Upper lobe of left lung (tissue), 4 donors: ENCODE measurements around the gene ALG1.
"Not testable (repeated sequence)": the region's sequence is repeated elsewhere in the genome, so short reads cannot be mapped to it uniquely, and the experiment has no call there.

Source experiments
- POLR2AphosphoS5 ChIP-seq, 2 donors: sonication (generic); formaldehyde crosslinking; IDR thresholded peaks; one replicate each; pipeline ENCODE4 v1.5.1; 2017; ENCODE audit warnings: antibody characterized with exemption in 2 of 2
- TF ChIP-seq, protein P1 (sequence below), 6 experiments: fragments of 450-650 bp in 4 of 6; fragments of 200-600 bp in 2 of 6; sonication (generic) in 2 of 6; IDR thresholded peaks; one replicate each; pipeline ENCODE4 v1.5.1; 2016 to 2019; ENCODE audit warnings: antibody characterized with exemption in 6 of 6

DNA sequence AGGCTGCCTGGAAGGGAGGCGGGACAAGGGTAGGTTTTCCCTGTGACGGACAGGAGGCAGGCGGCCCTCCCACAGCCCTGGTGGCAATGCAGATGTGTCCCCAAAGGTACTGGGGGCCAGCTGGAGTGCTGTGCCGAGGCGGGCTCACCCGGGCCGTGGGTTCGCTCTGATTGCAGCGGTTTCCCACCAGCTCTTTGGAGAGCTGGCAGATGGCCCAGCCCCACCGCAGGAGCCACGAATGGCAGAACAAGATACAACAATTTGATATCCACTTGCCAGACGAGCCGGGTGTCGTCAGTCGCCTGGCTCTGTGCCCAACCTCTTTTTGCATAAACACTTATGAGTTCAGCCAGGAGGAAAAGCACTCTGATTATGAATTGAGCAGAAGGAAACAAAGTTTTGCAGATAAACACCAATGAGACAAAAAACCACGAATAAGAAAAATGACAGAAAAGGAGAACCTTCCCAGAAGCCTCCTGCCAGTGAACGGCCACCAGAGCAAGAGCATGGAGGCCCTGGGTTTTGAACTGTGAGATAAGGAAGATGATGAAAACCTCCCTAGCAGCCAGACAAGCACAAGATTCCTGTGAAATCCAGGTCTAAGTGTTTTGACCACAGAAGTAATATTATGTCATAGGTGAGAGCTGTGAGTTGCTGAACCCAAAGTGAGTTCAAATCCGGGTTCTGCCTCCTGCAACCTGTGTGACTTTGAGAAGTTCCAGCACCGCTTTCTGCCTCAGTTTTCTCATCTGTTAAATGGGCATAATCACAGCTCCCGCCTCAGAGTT lies 45.9 kb downstream of the ALG1 start:
- TF ChIP-seq, protein P1, sequence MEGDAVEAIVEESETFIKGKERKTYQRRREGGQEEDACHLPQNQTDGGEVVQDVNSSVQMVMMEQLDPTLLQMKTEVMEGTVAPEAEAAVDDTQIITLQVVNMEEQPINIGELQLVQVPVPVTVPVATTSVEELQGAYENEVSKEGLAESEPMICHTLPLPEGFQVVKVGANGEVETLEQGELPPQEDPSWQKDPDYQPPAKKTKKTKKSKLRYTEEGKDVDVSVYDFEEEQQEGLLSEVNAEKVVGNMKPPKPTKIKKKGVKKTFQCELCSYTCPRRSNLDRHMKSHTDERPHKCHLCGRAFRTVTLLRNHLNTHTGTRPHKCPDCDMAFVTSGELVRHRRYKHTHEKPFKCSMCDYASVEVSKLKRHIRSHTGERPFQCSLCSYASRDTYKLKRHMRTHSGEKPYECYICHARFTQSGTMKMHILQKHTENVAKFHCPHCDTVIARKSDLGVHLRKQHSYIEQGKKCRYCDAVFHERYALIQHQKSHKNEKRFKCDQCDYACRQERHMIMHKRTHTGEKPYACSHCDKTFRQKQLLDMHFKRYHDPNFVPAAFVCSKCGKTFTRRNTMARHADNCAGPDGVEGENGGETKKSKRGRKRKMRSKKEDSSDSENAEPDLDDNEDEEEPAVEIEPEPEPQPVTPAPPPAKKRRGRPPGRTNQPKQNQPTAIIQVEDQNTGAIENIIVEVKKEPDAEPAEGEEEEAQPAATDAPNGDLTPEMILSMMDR (IDR thresholded peaks at IDR 0.05), result not testable (repeated sequence)
- not testable (repeated sequence) for TF ChIP-seq POLR2AphosphoS5 (IDR thresholded peaks at IDR 0.05)
